Globus pallidus (tissue), 1 donor: ENCODE measurements around the gene NTNG1.
A peak's percentile ranks its signal among the peaks of the same experiment; 100 is the strongest.
"Not testable (repeated sequence)": the region's sequence is repeated elsewhere in the genome, so short reads cannot be mapped to it uniquely, and the experiment has no call there.

Experiments
- DNase-seq: peaks from one replicate; pipeline ENCODE4 v3.0.0-alpha.2; 2015; ENCODE audit warnings: low spot score

The NTNG1 gene

GRCh38 chr1:107140703-107141490 lies at the start of gene NTNG1:
NTNG1 (plus strand) TSS chr1:107141039.
- no peak for DNase-seq

DNA sequence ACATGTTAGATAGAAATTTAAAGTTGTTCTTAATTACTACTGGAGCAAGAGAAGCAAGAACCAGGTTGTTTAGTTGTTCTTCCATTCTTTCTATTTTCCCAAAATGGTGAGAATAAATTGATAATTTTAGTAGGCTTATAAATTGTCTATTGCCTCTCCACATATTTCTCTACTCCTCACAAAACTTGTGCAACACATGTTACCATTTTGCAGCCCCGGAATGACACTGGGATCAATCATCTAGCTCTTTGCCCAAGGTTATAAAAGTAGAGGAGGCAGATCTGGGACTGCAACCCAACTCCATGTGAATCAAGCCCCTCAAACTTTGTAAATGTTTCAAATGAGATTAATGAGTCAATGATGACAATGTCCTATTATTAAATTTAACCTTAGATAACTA lies 49.4 kb upstream of the NTNG1 start:
- DNase-seq: no peak

DNA sequence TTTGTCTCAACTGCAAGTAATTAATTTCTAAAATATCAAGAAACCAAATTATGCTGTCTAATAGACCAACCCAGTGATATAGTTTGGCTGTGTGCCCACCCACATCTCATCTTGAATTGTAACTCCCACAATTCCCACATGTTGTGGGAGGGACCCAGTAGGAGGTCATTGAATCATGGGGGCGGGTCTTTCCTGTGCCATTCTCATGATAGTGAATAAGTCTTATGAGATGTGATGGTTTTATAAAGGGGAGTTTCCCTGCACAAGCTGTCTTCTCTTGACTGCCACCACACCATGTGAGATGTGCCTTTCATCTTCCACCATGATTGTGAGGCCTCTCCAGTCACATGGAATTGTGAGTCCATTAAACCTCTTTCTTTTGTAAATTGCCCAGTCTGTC lies 47.4 kb upstream of the NTNG1 start:
- DNase-seq: not testable (repeated sequence)

- no peak for DNase-seq
These were observed 45.2 kb upstream of the NTNG1 start for GRCh38 chr1:107095647-107096046.

- DNase-seq: no peak
These were observed 44.1 kb upstream of the NTNG1 start for GRCh38 chr1:107096690-107097089.

GRCh38 chr1:107098961-107099360 lies 41.9 kb upstream of the NTNG1 start:
- no peak for DNase-seq

GRCh38 chr1:107100331-107100984 lies 40.4 kb upstream of the NTNG1 start:
- no peak for DNase-seq

- peak; percentile 4 for DNase-seq
These were observed 34.9 kb upstream of the NTNG1 start for GRCh38 chr1:107105914-107106313.

DNA sequence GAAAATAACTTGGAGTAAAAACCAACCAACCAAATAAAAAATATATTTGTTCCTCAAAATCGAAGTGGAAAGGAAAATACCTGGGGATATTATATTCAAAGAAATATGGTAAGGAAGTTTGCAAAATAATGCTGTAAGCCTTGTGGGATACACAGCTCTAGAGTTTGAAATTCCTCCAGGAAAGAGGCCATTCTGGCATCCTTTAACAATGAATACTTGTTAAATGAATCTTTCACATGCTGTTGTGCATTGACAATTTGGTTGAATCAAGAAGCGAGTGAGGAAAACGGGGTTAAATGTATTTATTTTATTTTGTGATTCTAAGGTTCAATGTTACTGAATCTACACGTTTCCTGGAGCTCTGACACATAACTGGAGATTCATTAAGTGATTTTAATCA lies 30.5 kb upstream of the NTNG1 start:
- DNase-seq: peak; percentile 47

- no peak for DNase-seq
These were observed 24.5 kb upstream of the NTNG1 start for GRCh38 chr1:107116306-107116790.

- DNase-seq: no peak
These were observed 18.6 kb upstream of the NTNG1 start for GRCh38 chr1:107122225-107122624.

- DNase-seq: no peak
These were observed 17.1 kb upstream of the NTNG1 start for GRCh38 chr1:107123741-107124140.

DNA sequence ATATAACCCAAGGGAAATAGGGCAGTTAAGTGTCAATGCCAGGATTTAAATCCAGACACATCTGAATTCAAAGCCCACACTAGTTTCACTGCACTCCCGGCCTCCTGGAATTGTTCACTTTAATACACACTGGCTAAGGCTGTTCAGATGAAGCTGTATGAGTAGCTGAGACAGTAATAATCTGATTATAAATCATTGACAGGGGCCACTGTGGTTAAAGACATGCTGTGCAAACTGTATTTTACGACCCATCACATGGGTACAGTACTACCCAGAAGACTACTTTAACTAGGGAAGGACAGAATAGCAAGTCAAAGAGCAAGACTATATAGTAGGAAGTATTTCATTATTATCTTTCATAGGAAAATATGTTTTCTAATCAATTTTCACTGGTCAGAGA lies 16.1 kb upstream of the NTNG1 start:
- DNase-seq: no peak

DNA sequence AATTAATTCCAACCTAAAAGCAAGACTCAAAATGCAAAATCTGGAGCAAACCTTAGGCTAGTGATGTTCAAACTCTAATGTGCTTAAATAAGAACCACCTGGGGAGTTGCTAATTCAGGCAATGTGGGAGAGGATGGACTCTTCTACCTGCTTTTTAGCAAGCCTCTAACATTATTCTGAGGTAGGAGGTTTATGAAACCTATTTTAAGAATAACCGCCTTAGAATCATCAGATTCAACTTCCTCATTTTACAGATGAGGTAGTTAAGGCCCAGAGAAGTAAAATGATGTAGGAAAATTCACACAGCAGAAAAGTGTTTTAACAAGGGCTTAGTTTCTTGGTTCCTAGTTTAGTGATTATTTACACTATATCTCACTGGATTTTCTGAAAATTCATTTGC lies 8.6 kb upstream of the NTNG1 start:
- no peak for DNase-seq

DNA sequence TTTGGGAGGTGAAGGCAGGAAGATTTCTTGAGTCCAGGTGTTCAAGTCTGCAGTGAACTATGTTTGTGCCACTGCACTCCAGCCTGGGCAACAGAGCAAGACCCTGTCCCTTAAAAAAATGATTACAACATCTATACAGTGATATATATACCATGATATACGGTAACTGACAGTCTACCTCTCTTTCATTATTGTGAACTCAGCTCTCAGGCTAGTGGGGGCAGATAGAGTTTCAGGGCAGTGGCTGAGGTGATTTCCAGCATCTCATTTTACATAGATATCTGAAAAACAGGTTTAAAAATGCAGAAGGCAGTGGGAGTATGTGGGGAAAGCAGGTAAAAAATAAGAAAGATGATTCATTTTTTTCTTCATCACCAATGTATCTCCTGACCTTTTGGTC lies 8.1 kb upstream of the NTNG1 start:
- DNase-seq: no peak

GRCh38 chr1:107135463-107135862 lies 5.4 kb upstream of the NTNG1 start:
- DNase-seq: no peak

- DNase-seq: no peak
These were observed 2.7 kb upstream of the NTNG1 start for GRCh38 chr1:107138166-107138565.

- DNase-seq: no peak
These were observed 1.9 kb upstream of the NTNG1 start for GRCh38 chr1:107138767-107139445.

DNA sequence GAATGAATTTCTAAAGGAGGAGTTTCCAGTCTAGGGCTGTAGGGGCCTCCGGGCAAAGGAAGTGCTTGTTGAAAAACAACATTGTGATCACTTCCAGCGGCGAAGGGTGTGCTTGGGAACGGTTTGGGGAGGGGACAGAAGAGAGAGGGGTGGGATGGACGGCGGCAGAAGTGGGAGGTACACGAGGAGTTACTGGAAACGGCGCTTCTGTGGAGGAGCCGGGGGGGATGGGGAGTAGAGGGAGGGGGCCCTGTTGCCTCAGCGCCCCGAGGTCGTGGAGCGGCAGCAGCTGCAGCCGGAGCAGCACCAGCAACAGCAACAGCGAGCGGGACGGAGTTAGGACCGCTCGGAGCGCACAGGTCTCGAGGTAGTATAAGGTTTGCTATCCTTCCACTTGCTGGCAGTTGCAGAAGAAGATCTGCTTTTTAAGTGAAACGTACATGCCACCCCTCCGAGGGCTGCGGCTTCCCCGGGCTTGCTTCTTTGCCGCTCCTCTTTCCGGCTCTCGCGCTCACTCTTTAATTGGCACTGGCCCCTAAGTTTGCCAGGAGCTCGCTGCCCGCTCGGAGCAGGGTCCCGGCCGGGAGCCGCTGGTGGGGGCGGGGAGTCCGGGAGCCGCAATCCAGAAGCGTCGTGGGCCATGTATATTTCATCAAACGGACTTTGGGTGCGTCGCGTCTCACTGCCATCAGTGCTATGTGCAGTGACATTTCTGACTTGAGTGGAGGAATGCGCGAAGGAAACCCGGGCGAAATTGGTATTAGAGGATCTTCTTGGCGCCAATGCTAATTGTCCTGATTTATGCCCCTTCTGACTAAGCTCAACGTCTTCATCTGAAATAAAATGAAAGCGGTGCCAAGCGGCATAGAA lies 771 bp upstream of the NTNG1 start:
- DNase-seq: peak; percentile 32

- DNase-seq: no peak
These were observed 770 bp downstream of the NTNG1 start for GRCh38 chr1:107141491-107142126.

DNA sequence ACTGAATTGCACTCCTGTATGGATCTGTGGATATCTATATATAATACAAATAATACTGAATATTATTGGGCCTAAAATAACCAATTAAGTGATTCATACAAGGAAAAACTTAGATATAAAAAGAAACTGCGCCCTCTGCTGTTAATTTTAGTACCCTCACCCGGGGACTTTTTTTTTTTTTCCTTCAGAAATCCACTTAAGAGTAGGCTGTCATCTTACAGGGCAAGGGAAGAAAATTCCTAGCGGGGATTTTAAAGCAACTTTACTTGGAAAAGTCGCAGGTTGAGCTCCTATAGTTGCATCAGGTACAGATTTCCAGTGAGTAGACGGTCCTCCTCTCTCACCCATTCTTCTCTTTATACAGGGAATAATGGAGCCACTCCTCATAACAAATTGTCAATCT lies 1.3 kb downstream of the NTNG1 start:
- DNase-seq: peak; percentile 55
